K562 (cell line): ENCODE data around the gene CCDC183. TPM values are rescaled to one million over a fixed set of nuclear protein-coding genes. Genes with fewer than 3 reads are reported as not detected.

Experiments
- ATF7 ChIP-seq: fragments of 450-650 bp; IDR thresholded peaks from 2 replicates; pipeline ENCODE4 v1.7.1; 2014; ENCODE audit warnings: mild to moderate bottlenecking, moderate library complexity
- CCAR2 ChIP-seq: fragments of 200-400 bp; formaldehyde crosslinking; IDR thresholded peaks from 2 replicates; pipeline ENCODE4 v1.6.1; 2017; ENCODE audit warnings: mild to moderate bottlenecking, low read depth, low read length
- SREBF2 ChIP-seq: sonication (generic); formaldehyde crosslinking; IDR thresholded peaks from 2 replicates; pipeline ENCODE4 v1.4.0; 2020; ENCODE audit warnings: mild to moderate bottlenecking, missing genetic modification reagents
- ZFP30 ChIP-seq: fragments of 250-450 bp; sonication (Bioruptor Pico); IDR thresholded peaks from 2 replicates; pipeline ENCODE4 v1.8.0; 2022; ENCODE audit warnings: moderate library complexity, mild to moderate bottlenecking, inconsistent platforms, borderline replicate concordance
- ZNF263 ChIP-seq: sonication (generic); formaldehyde crosslinking; IDR thresholded peaks from 2 replicates; pipeline ENCODE4 v1.8.0; 2022; ENCODE audit warnings: mild to moderate bottlenecking, missing genetic modification reagents, borderline replicate concordance
- polyA plus RNA-seq, 8 experiments: library from polyadenylated mRNA; depleted of rRNA in 4 of 8; stranded (reverse) in 5 of 8; unstranded in 3 of 8; fragments of >200 nt; fragmentation: Nextera tagmentation in 2 of 8; fragmentation: Illumina TruSeq in 1 of 8; extraction: Ambion mirVana in 2 of 8; extraction: Trizol in 1 of 8; gene quantifications; 2 replicates each; pipeline versions ENCODE4 v1.2.1 to v1.2.3, GENCODE V29; 2011 to 2014; ENCODE audit warnings: inconsistent platforms in 1 of 8, missing spikeins in 1 of 8
- total RNA-seq, 7 experiments: library from RNA; depleted of rRNA in 6 of 7; stranded (reverse); fragments of >200 nt in 6 of 7; fragmentation: Illumina TruSeq in 2 of 7; extraction: Trizol in 2 of 7; gene quantifications; 2 replicates each; pipeline versions ENCODE4 v1.2.1 to v1.2.3, GENCODE V29; 2011 to 2021; ENCODE audit warnings: low replicate concordance in 1 of 7
- TF ChIP-seq, protein P1 (sequence below): fragments of 250-450 bp; sonication (Bioruptor Pico); IDR thresholded peaks from 2 replicates; pipeline ENCODE4 v1.9.0; 2021; ENCODE audit warnings: mild to moderate bottlenecking, inconsistent platforms
- TF ChIP-seq, protein P2 (sequence below), 2 experiments: fragments of 450-650 bp; conservative IDR thresholded peaks; 2 replicates each; pipeline ENCODE4 v1.6.1; 2017; ENCODE audit warnings: mild to moderate bottlenecking in 2 of 2, moderate library complexity in 2 of 2
- TF ChIP-seq, protein P3 (sequence below): fragments of 250-450 bp; sonication (Bioruptor Pico); IDR thresholded peaks from 2 replicates; pipeline ENCODE4 v1.4.0; 2020
- TF ChIP-seq, protein P4 (sequence below): fragments of 450-650 bp; formaldehyde crosslinking; IDR thresholded peaks from 2 replicates; pipeline ENCODE4 v1.4.0; 2022; ENCODE audit warnings: missing genetic modification characterization
- TF ChIP-seq, protein P5 (sequence below): sonication (generic); formaldehyde crosslinking; IDR thresholded peaks from 2 replicates; pipeline ENCODE4 v1.8.1; 2023; ENCODE audit warnings: mild to moderate bottlenecking, missing genetic modification reagents, moderate library complexity
- TF ChIP-seq, protein P6 (sequence below): sonication (generic); IDR thresholded peaks from 2 replicates; pipeline ENCODE4 v1.6.1; 2016
- TF ChIP-seq, protein P7 (sequence below): sonication (generic); formaldehyde crosslinking; IDR thresholded peaks from 2 replicates; pipeline ENCODE4 v1.8.0; 2022; ENCODE audit warnings: mild to moderate bottlenecking, missing genetic modification reagents
- TF ChIP-seq, protein P8 (sequence below): fragments of 200-800 bp; sonication (Bioruptor generic); IDR thresholded peaks from 2 replicates; pipeline ENCODE4 v1.6.1; 2017; ENCODE audit warnings: missing genetic modification characterization, missing compliant biosample characterization

Gene CCDC183
- total and polyA plus RNA-seq, 9 of the 15 experiments (the other 6 are each of a cell fraction or from before 2014, with no cell fraction given): 0.21 to 0.60 (median 0.29) TPM; not detected in 4

DNA sequence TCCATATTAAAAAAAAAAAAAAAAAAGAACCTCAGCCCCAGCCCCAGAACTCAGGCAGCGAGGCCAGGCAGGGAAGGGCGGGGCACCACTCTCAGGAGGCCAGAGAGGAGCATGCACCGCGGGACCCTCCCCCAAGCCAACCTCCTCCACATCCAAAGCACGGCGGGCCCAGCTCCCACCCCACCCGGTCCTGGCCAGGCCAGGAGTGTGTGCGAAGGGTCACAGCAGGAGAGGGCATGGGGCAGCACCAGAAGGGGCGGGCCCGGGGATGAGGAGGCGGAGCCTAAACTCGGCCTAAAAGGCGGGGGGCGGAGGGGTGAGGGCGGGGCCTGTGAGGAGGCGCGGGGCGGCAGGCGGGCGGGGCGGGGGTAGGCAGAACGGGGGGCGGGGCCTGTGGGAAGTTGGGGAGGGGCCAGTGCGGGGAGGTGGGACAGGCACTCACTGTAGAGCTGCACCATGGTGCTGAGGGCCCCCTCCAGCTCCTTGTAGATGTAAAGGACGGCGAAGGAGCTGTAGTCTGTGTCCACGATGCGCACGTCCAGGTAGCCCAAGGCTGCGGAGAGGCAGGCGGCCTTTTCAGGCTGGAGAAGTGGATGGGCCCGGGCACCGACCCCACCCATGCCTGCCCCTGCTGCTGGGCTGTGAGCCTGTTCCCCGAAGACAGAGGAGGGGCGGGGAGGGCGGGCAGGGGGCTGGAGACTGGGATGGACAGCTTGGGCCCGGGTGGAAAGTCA lies 33.1 kb upstream of the CCDC183 start (continued):
- TF ChIP-seq, protein P1, sequence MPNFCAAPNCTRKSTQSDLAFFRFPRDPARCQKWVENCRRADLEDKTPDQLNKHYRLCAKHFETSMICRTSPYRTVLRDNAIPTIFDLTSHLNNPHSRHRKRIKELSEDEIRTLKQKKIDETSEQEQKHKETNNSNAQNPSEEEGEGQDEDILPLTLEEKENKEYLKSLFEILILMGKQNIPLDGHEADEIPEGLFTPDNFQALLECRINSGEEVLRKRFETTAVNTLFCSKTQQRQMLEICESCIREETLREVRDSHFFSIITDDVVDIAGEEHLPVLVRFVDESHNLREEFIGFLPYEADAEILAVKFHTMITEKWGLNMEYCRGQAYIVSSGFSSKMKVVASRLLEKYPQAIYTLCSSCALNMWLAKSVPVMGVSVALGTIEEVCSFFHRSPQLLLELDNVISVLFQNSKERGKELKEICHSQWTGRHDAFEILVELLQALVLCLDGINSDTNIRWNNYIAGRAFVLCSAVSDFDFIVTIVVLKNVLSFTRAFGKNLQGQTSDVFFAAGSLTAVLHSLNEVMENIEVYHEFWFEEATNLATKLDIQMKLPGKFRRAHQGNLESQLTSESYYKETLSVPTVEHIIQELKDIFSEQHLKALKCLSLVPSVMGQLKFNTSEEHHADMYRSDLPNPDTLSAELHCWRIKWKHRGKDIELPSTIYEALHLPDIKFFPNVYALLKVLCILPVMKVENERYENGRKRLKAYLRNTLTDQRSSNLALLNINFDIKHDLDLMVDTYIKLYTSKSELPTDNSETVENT (CRISPR knock-in tag): no peak
- TF ChIP-seq, protein P2, sequence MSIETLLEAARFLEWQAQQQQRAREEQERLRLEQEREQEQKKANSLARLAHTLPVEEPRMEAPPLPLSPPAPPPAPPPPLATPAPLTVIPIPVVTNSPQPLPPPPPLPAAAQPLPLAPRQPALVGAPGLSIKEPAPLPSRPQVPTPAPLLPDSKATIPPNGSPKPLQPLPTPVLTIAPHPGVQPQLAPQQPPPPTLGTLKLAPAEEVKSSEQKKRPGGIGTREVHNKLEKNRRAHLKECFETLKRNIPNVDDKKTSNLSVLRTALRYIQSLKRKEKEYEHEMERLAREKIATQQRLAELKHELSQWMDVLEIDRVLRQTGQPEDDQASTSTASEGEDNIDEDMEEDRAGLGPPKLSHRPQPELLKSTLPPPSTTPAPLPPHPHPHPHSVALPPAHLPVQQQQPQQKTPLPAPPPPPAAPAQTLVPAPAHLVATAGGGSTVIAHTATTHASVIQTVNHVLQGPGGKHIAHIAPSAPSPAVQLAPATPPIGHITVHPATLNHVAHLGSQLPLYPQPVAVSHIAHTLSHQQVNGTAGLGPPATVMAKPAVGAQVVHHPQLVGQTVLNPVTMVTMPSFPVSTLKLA (conservative IDR thresholded peaks at IDR 0.05): 0 out of 4 replicates have a peak, but pooled peaks of 1 of the 2 experiments have one; percentile 37
- TF ChIP-seq ATF7 (no peak), ZFP30 (CRISPR knock-in tag) (no peak), CCAR2 (no peak), ZNF263 (CRISPR knock-in tag) (no peak), SREBF2 (CRISPR knock-in tag) (no peak)
- TF ChIP-seq, protein P3, sequence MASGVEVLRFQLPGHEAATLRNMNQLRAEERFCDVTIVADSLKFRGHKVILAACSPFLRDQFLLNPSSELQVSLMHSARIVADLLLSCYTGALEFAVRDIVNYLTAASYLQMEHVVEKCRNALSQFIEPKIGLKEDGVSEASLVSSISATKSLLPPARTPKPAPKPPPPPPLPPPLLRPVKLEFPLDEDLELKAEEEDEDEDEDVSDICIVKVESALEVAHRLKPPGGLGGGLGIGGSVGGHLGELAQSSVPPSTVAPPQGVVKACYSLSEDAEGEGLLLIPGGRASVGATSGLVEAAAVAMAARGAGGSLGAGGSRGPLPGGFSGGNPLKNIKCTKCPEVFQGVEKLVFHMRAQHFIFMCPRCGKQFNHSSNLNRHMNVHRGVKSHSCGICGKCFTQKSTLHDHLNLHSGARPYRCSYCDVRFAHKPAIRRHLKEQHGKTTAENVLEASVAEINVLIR (CRISPR knock-in tag): no peak
- TF ChIP-seq, protein P4, sequence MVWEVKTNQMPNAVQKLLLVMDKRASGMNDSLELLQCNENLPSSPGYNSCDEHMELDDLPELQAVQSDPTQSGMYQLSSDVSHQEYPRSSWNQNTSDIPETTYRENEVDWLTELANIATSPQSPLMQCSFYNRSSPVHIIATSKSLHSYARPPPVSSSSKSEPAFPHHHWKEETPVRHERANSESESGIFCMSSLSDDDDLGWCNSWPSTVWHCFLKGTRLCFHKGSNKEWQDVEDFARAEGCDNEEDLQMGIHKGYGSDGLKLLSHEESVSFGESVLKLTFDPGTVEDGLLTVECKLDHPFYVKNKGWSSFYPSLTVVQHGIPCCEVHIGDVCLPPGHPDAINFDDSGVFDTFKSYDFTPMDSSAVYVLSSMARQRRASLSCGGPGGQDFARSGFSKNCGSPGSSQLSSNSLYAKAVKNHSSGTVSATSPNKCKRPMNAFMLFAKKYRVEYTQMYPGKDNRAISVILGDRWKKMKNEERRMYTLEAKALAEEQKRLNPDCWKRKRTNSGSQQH (CRISPR knock-in tag): no peak
- TF ChIP-seq, protein P5, sequence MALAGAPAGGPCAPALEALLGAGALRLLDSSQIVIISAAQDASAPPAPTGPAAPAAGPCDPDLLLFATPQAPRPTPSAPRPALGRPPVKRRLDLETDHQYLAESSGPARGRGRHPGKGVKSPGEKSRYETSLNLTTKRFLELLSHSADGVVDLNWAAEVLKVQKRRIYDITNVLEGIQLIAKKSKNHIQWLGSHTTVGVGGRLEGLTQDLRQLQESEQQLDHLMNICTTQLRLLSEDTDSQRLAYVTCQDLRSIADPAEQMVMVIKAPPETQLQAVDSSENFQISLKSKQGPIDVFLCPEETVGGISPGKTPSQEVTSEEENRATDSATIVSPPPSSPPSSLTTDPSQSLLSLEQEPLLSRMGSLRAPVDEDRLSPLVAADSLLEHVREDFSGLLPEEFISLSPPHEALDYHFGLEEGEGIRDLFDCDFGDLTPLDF (CRISPR knock-in tag): no peak
- TF ChIP-seq, protein P6, sequence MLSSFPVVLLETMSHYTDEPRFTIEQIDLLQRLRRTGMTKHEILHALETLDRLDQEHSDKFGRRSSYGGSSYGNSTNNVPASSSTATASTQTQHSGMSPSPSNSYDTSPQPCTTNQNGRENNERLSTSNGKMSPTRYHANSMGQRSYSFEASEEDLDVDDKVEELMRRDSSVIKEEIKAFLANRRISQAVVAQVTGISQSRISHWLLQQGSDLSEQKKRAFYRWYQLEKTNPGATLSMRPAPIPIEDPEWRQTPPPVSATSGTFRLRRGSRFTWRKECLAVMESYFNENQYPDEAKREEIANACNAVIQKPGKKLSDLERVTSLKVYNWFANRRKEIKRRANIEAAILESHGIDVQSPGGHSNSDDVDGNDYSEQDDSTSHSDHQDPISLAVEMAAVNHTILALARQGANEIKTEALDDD: no peak
- TF ChIP-seq, protein P7, sequence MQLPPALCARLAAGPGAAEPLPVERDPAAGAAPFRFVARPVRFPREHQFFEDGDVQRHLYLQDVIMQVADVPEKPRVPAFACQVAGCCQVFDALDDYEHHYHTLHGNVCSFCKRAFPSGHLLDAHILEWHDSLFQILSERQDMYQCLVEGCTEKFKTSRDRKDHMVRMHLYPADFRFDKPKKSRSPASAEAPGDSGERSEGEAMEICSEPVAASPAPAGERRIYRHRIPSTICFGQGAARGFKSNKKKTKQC (CRISPR knock-in tag): no peak
- TF ChIP-seq, protein P8, sequence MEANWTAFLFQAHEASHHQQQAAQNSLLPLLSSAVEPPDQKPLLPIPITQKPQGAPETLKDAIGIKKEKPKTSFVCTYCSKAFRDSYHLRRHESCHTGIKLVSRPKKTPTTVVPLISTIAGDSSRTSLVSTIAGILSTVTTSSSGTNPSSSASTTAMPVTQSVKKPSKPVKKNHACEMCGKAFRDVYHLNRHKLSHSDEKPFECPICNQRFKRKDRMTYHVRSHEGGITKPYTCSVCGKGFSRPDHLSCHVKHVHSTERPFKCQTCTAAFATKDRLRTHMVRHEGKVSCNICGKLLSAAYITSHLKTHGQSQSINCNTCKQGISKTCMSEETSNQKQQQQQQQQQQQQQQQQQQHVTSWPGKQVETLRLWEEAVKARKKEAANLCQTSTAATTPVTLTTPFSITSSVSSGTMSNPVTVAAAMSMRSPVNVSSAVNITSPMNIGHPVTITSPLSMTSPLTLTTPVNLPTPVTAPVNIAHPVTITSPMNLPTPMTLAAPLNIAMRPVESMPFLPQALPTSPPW (CRISPR knock-in tag): peak; percentile 92
